ENCODE measurements around the gene CD274. TPM values are rescaled to one million over a fixed set of nuclear protein-coding genes. Genes with fewer than 3 reads are reported as not detected.
"Not testable (repeated sequence)": the region's sequence is repeated elsewhere in the genome, so short reads cannot be mapped to it uniquely, and the experiment has no call there.

Gene CD274
- total and polyA plus RNA-seq, 7 experiments from 2014 or later: 2.0 to 38.7 (median 6.6) TPM

DNA sequence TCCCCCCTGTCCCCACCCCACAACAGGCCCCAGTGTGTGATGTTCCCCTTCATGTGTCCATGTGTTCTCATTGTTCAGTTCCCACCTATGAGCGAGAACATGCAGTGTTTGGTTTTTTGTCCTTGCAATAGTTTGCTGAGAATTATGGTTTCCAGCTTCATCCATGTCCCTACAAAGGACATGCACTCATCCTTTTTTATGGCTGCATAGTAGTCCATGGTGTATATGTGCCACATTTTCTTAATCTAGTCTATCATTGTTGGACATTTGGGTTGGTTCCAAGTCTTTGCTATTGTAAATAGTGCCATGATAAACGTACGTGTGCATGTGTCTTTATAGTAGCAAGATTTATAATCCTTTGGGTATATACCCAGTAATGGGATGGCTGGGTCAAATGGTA is 44.4 kb downstream of the CD274 start:
- H3K27me3 ChIP-seq (ENCODE audit: control insufficient read depth in 2 of 2, insufficient read depth in 2 of 2, low read length in 2 of 2); ATAC-seq; DNase-seq; H3K36me3 ChIP-seq (ENCODE audit: control insufficient read depth in 2 of 3, insufficient read depth in 3 of 3, low read length in 3 of 3); H3K27ac ChIP-seq (ENCODE audit: low read depth, low read length); H3K27ac Mint-ChIP-seq; H3K4me3 Mint-ChIP-seq; H3K27me3 Mint-ChIP-seq; POLR2A ChIA-PET; CTCF ChIA-PET; H3K9me3 ChIP-seq (ENCODE audit: control insufficient read depth in 2 of 3, low read length in 3 of 3); H3K4me3 ChIP-seq (ENCODE audit: low read length); H3K4me1 ChIP-seq (ENCODE audit: control insufficient read depth in 2 of 2, insufficient read depth in 2 of 2, low read length in 2 of 2): not testable (repeated sequence)
- Mint-ChIP-seq H3K36me3 (peaks cover 0 to 10% (median 0%) of the 10 kb centered on the region in 5 donors), H3K9me3 (peaks cover 0 to 12% (median 0%) of the 10 kb centered on the region in 11 donors), H3K4me1 (peaks cover 0 to 14% (median 6%) of the 10 kb centered on the region in 7 donors)
- intact Hi-C loops (cut with micrococcal nuclease): loop anchor here in 1 of 2 donors (5.0 kb wide), 1 partner anchor 38 kb away; no protein-coding TSS in a partner anchor

- intact Hi-C loops (cut with micrococcal nuclease): no loop called here
- H3K9me3 ChIP-seq (ENCODE audit: control insufficient read depth in 2 of 3, low read length in 3 of 3): no peaks in the 10 kb centered on the region
- ATAC-seq (no peak), DNase-seq (no peak)
- no peak overlapping the region for H3K4me3 Mint-ChIP-seq
- ChIA-PET POLR2A (interaction anchor here (1.5 kb wide), 1 partner anchor 9 kb away, joined by 4 read pairs; no protein-coding TSS in a partner anchor), CTCF (interaction anchor here (1.1 kb wide), 1 partner anchor 105 kb away, joined by 3 read pairs; no protein-coding TSS in a partner anchor)
- H3K36me3 ChIP-seq (ENCODE audit: control insufficient read depth in 2 of 3, insufficient read depth in 3 of 3, low read length in 3 of 3): no peaks in the 10 kb centered on the region
- no peak overlapping the region for H3K4me3 ChIP-seq (ENCODE audit: low read length)
- no peak overlapping the region for H3K27ac ChIP-seq (ENCODE audit: low read depth, low read length)
- peaks cover 2 to 17% (median 6%) of the 10 kb centered on the region in 7 donors for H3K4me1 Mint-ChIP-seq
- peaks cover 0 to 5% (median 0%) of the 10 kb centered on the region in 5 donors for H3K27me3 Mint-ChIP-seq
- peak overlapping the region in 1 of 9 donors; percentile 36 for H3K27ac Mint-ChIP-seq
- no peaks in the 10 kb centered on the region for H3K4me1 ChIP-seq (ENCODE audit: control insufficient read depth in 2 of 2, insufficient read depth in 2 of 2, low read length in 2 of 2)
- H3K36me3 Mint-ChIP-seq: peaks cover 0 to 18% (median 6%) of the 10 kb centered on the region in 5 donors
- peaks cover 0 to 21% (median 10%) of the 10 kb centered on the region in 11 donors for H3K9me3 Mint-ChIP-seq
- H3K27me3 ChIP-seq (ENCODE audit: control insufficient read depth in 2 of 2, insufficient read depth in 2 of 2, low read length in 2 of 2): no peaks in the 10 kb centered on the region
Measured at GRCh38 chr9:5499157-5499556, 48.8 kb downstream of the CD274 start.

GRCh38 chr9:5499889-5500398 is 49.6 kb downstream of the CD274 start:
- ChIA-PET POLR2A (interaction anchor here (1.5 kb wide), 1 partner anchor 10 kb away, joined by 4 read pairs; no protein-coding TSS in a partner anchor), CTCF (no interaction called here)
- DNase-seq: no peak
- no peaks in the 10 kb centered on the region for H3K4me1 ChIP-seq (ENCODE audit: control insufficient read depth in 2 of 2, insufficient read depth in 2 of 2, low read length in 2 of 2)
- no peaks in the 10 kb centered on the region for H3K27me3 ChIP-seq (ENCODE audit: control insufficient read depth in 2 of 2, insufficient read depth in 2 of 2, low read length in 2 of 2)
- H3K9me3 ChIP-seq (ENCODE audit: control insufficient read depth in 2 of 3, low read length in 3 of 3): no peaks in the 10 kb centered on the region
- H3K36me3 ChIP-seq (ENCODE audit: control insufficient read depth in 2 of 3, insufficient read depth in 3 of 3, low read length in 3 of 3): no peaks in the 10 kb centered on the region
- peaks cover 3 to 22% (median 14%) of the 10 kb centered on the region in 11 donors for H3K9me3 Mint-ChIP-seq
- peaks cover 5 to 22% (median 11%) of the 10 kb centered on the region in 7 donors for H3K4me1 Mint-ChIP-seq
- no peak overlapping the region for H3K4me3 ChIP-seq (ENCODE audit: low read length)
- no peak overlapping the region for H3K27ac Mint-ChIP-seq
- no peak overlapping the region for H3K4me3 Mint-ChIP-seq
- H3K27me3 Mint-ChIP-seq: peaks cover 0 to 6% (median 0%) of the 10 kb centered on the region in 5 donors
- H3K27ac ChIP-seq (ENCODE audit: low read depth, low read length): no peak overlapping the region
- ATAC-seq: no peak
- intact Hi-C loops (cut with micrococcal nuclease): no loop called here
- H3K36me3 Mint-ChIP-seq: peaks cover 0 to 19% (median 12%) of the 10 kb centered on the region in 5 donors

DNA sequence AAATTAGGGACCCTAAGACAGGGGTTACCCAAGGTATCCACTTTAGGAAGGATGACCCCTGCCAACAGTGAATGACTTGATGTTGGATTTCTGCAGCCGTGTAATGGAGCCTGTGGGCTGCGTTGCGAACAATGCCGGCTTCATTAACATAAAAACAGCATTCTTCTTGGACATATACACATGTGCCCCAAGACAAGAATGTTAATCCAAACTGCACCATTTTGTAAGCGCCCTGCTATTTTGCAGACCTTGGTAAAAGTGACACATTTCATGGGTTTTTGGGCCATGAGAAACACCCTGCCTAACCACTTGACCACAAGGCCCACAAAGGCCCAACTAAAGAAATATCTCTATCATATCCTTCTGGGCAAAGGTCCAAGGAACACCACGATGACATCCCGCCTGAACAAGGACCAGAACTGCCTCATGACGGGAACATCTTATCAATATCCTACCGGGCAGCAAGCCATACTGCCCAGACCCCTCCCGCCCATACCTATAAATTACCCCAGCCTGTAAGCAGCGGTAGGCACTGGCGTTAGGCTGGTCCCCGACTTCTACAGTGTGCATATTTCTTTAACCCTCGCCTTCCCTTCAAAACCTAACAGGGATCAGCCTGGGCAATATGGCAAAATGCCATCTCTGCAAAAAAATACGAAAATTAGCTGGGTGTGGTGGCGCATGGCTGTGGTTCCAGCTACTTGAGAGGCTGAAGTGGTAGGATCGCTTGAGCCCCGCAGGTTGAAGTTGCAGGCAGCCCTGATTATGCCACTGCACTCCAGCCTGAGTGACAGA is 50.3 kb downstream of the CD274 start:
- H3K9me3 Mint-ChIP-seq: peaks cover 3 to 25% (median 16%) of the 10 kb centered on the region in 11 donors
- no peak overlapping the region for H3K4me3 Mint-ChIP-seq
- CTCF ChIA-PET: no interaction called here
- Histone ChIP-seq H3K4me3 (ENCODE audit: low read length) (no peak overlapping the region), H3K4me1 (ENCODE audit: control insufficient read depth in 2 of 2, insufficient read depth in 2 of 2, low read length in 2 of 2) (no peaks in the 10 kb centered on the region), H3K9me3 (ENCODE audit: control insufficient read depth in 2 of 3, low read length in 3 of 3) (no peaks in the 10 kb centered on the region), H3K27ac (ENCODE audit: low read depth, low read length) (no peak overlapping the region), H3K27me3 (ENCODE audit: control insufficient read depth in 2 of 2, insufficient read depth in 2 of 2, low read length in 2 of 2) (no peaks in the 10 kb centered on the region), H3K36me3 (ENCODE audit: control insufficient read depth in 2 of 3, insufficient read depth in 3 of 3, low read length in 3 of 3) (no peaks in the 10 kb centered on the region)
- H3K27me3 Mint-ChIP-seq: peaks cover 0 to 6% (median 0%) of the 10 kb centered on the region in 5 donors
- POLR2A ChIA-PET: no interaction called here
- no peak for DNase-seq
- H3K36me3 Mint-ChIP-seq: peaks cover 0 to 25% (median 13%) of the 10 kb centered on the region in 5 donors
- peaks cover 8 to 28% (median 11%) of the 10 kb centered on the region in 7 donors for H3K4me1 Mint-ChIP-seq
- no peak for ATAC-seq
- intact Hi-C loops (cut with micrococcal nuclease): no loop called here
- no peak overlapping the region for H3K27ac Mint-ChIP-seq

DNA sequence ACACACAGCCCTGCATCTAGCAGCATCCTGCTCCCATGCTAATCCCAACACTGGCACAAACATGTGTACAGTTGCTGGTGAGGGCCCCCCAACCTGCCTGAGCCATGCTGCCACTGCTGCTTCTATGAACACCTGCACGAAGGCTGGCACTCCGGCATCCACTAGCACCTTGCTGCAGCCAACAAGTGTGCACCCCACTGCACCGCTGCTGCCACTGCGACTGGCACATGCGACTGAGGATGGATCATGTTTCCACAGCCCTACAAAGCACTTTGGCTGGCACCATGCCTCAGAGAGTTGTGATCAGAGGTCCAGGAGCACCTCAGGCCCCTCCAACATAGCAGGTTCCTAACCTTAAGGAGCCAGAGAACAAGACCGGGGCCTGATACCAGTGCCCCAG is 52.2 kb downstream of the CD274 start:
- H3K27ac Mint-ChIP-seq: no peak overlapping the region
- ATAC-seq: no peak
- CTCF ChIA-PET: no interaction called here

DNA sequence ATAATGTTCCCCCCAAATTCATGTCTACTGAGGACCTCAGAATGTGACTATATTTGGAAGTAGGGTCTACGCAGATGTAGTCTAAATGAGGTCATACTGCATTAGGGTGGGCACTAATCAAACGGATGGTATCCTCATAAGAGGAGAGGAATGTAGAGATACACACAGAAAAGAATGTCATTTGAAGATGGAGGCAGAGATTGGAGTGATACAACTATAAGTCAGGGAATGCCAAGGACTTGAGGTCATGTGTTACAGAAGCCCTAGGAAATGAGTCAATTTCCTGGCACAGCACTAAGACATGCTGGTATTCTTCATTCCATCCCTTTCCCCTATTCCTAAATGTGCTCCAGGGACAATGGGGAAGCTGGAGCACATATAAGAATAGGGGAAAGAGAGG is 59.2 kb downstream of the CD274 start:
- H3K4me1 ChIP-seq (ENCODE audit: control insufficient read depth in 2 of 2, insufficient read depth in 2 of 2, low read length in 2 of 2): peaks cover 0 to 8% of the 10 kb centered on the region in 2 donors
- H3K4me3 ChIP-seq (ENCODE audit: low read length): no peak overlapping the region
- H3K27ac ChIP-seq (ENCODE audit: low read depth, low read length): no peak overlapping the region
- peaks cover 0 to 2% (median 0%) of the 10 kb centered on the region in 5 donors for H3K27me3 Mint-ChIP-seq
- H3K27ac Mint-ChIP-seq: peak overlapping the region in 5 of 9 donors; percentile 63 to 97 (median 80)
- no peaks in the 10 kb centered on the region for H3K36me3 ChIP-seq (ENCODE audit: control insufficient read depth in 2 of 3, insufficient read depth in 3 of 3, low read length in 3 of 3)
- no peaks in the 10 kb centered on the region for H3K27me3 ChIP-seq (ENCODE audit: control insufficient read depth in 2 of 2, insufficient read depth in 2 of 2, low read length in 2 of 2)
- CTCF ChIA-PET: no interaction called here
- H3K9me3 ChIP-seq (ENCODE audit: control insufficient read depth in 2 of 3, low read length in 3 of 3): no peaks in the 10 kb centered on the region
- POLR2A ChIA-PET: no interaction called here
- no peak for DNase-seq
- intact Hi-C loops (cut with micrococcal nuclease): no loop called here
- no peak for ATAC-seq
- peaks cover 0 to 45% (median 7%) of the 10 kb centered on the region in 5 donors for H3K36me3 Mint-ChIP-seq
- peaks cover 20 to 63% (median 26%) of the 10 kb centered on the region in 7 donors for H3K4me1 Mint-ChIP-seq
- H3K9me3 Mint-ChIP-seq: peaks cover 0 to 19% (median 6%) of the 10 kb centered on the region in 11 donors
- H3K4me3 Mint-ChIP-seq: peak overlapping the region in 3 of 10 donors; percentile 43 to 80 (median 61)

More for the DNA sequence above, 52.2 kb downstream of the CD274 start:
- peak overlapping the region in 1 of 10 donors; percentile 7 for H3K4me3 Mint-ChIP-seq
- no peak overlapping the region for H3K4me3 ChIP-seq (ENCODE audit: low read length)
- H3K4me1 ChIP-seq (ENCODE audit: control insufficient read depth in 2 of 2, insufficient read depth in 2 of 2, low read length in 2 of 2): no peaks in the 10 kb centered on the region
- intact Hi-C loops (cut with micrococcal nuclease): no loop called here
- no peak for DNase-seq
- H3K4me1 Mint-ChIP-seq: peaks cover 8 to 28% (median 12%) of the 10 kb centered on the region in 7 donors
- peaks cover 0 to 37% (median 13%) of the 10 kb centered on the region in 5 donors for H3K36me3 Mint-ChIP-seq
- no peaks in the 10 kb centered on the region for H3K9me3 ChIP-seq (ENCODE audit: control insufficient read depth in 2 of 3, low read length in 3 of 3)
- POLR2A ChIA-PET: no interaction called here
- no peaks in the 10 kb centered on the region for H3K36me3 ChIP-seq (ENCODE audit: control insufficient read depth in 2 of 3, insufficient read depth in 3 of 3, low read length in 3 of 3)
- H3K27me3 ChIP-seq (ENCODE audit: control insufficient read depth in 2 of 2, insufficient read depth in 2 of 2, low read length in 2 of 2): no peaks in the 10 kb centered on the region
- H3K27ac ChIP-seq (ENCODE audit: low read depth, low read length): no peak overlapping the region
- peaks cover 3 to 30% (median 16%) of the 10 kb centered on the region in 11 donors for H3K9me3 Mint-ChIP-seq
- peaks cover 0 to 7% (median 0%) of the 10 kb centered on the region in 5 donors for H3K27me3 Mint-ChIP-seq

Measured in naive thymus-derived CD4-positive, alpha-beta T cell (primary cell).